ENCODE results near the gene THRA. TPM values are rescaled to one million over a fixed set of nuclear protein-coding genes. Genes with fewer than 3 reads are reported as not detected.

THRA gene
- total and polyA plus RNA-seq, 5 donors: 73.3 to 99.5 (median 92.4) TPM

DNA sequence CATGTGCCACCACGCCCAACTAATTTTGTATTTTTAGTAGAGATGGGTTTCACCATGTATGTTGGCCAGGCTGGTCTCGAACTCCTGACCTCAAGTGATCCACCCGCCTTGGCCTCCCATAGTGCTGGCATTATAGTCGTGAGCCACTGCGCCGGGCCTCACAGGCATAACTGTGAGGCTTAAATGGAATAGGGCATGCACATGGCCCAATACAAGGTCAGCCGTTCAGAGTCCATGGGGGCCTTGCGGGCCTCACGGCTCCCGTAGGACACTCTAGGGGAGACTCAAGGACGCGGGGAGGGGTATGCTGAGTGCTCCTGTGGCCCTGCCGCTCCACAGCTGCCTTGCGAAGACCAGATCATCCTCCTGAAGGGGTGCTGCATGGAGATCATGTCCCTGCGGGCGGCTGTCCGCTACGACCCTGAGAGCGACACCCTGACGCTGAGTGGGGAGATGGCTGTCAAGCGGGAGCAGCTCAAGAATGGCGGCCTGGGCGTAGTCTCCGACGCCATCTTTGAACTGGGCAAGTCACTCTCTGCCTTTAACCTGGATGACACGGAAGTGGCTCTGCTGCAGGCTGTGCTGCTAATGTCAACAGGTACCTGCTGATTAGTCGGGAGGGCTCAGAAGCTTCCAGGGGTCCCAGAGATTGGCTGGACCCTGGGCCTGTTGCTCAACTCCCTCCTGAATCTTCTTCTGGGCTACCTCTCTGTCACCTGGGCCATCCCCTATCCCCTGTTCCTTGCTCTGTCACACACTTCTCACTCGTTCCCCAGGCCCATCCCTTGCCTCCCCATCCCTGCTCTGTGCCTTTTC, 25.3 kb downstream of the THRA start:
- no peak for ATAC-seq

DNA sequence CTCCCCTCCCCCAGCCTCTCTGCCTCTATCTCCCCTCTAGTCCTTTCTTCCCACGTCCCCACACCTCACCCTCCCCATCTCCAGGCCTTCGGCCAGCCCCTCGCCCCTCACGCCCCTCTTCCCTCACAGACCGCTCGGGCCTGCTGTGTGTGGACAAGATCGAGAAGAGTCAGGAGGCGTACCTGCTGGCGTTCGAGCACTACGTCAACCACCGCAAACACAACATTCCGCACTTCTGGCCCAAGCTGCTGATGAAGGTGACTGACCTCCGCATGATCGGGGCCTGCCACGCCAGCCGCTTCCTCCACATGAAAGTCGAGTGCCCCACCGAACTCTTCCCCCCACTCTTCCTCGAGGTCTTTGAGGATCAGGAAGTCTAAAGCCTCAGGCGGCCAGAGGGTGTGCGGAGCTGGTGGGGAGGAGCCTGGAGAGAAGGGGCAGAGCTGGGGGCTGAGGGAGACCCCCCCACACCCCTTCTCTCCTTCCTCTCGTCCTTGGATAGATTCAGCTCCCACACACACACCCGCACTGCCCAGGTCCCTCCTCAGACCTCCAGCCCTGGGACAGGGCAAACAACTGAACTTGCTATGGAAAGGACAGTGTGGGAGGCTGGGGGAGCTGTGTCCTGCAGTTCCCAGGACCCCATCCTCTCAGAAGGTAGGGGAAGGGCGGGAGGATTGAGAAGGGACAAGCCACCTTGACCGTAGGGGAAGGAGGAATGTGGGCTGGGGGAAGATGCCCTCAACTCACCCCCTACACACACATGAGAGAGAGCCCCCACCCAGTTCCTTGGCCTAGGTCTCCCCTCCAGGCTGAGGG, 26.5 kb downstream of the THRA start:
- intact Hi-C loops (cut with DNase I): loop anchor here in 2 of 4 donors (5.0 to 10.0 kb wide), 3 partner anchors 47 to 74 kb away; partner anchors contain the start of gene CSF3 (in 1 of the 2)
- H3K9me3 ChIP-seq (ENCODE audit: control insufficient read depth, low read length): no peaks in the 10 kb centered on the region
- ATAC-seq (no peak), DNase-seq (peak in 2 of 3 donors; percentile 50 to 61)
- peak overlapping the region; percentile 50 for H3K27ac ChIP-seq (ENCODE audit: low read length)
- peaks cover 14% of the 10 kb centered on the region for H3K4me1 ChIP-seq (ENCODE audit: control insufficient read depth, insufficient read depth, low read length)
- WGBS: 78% methylated on average over 26 of the region's 26 CpGs
- no peaks in the 10 kb centered on the region for H3K27me3 ChIP-seq (ENCODE audit: control insufficient read depth, insufficient read depth)
- no peak overlapping the region for H3K4me3 ChIP-seq (ENCODE audit: low read length)

More for the DNA sequence above, 25.3 kb downstream of the THRA start:
- intact Hi-C loops (cut with DNase I): loop anchor here in 3 of 4 donors (2.0 to 10.0 kb wide), 4 partner anchors 25 to 73 kb away; partner anchors contain the start of genes CSF3 (in 1 of the 3) and THRA (in 1 of the 3)
- no peak overlapping the region for H3K27ac ChIP-seq (ENCODE audit: low read length)
- H3K4me3 ChIP-seq (ENCODE audit: low read length): no peak overlapping the region
- H3K9me3 ChIP-seq (ENCODE audit: control insufficient read depth, low read length): no peaks in the 10 kb centered on the region
- whole genome bisulfite sequencing: 88% methylated on average over 28 of the region's 28 CpGs
- DNase-seq: peak in 1 of 3 donors; percentile 53
- peaks cover 7% of the 10 kb centered on the region for H3K4me1 ChIP-seq (ENCODE audit: control insufficient read depth, insufficient read depth, low read length)
- H3K27me3 ChIP-seq (ENCODE audit: control insufficient read depth, insufficient read depth): no peaks in the 10 kb centered on the region

DNA sequence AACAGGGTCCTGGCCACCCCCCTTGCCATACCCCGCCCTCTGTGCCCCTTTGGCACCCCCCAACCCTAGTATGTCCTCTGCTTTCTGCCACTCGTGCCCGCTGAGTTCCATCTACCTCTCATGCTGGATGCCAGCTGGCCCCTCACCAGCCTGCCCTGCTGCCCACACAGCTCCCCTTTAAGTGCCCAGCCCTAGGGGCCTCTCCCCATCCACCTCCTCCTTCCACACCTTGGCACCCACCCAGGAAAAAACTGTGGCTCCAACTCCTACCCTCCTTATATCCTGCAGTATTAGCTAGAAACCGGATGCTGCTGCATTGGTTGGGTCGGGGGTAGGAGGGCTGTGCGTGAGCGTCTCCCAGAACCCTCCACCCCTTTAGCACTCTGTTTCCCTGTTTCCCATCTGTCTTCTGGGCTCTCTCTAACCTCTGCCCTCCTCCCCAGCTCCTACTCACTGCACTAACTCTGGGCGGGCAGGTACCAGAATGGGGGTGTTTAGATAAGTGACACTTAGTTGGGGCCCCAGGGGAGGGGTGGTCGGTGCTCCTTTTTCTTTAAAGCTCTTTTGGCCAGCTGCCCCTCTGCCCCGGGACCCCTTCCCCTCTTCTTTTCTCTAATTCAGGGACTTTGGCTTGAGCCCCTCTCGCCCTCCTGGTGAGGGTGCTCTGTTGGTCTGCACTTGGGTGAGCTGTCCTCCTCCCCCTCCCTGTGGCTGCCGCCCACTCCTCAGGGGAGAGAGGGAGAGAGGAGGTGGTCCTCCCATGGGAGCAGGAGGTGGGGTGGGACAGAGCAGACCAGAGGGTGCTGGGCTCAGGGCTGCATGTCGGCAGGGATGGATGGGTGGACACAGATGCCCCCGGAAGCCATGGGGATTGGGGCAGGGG, 27.7 kb downstream of the THRA start:
- Histone ChIP-seq H3K9me3 (ENCODE audit: control insufficient read depth, low read length) (no peaks in the 10 kb centered on the region), H3K27ac (ENCODE audit: low read length) (peak overlapping the region; percentile 65), H3K27me3 (ENCODE audit: control insufficient read depth, insufficient read depth) (no peaks in the 10 kb centered on the region), H3K4me1 (ENCODE audit: control insufficient read depth, insufficient read depth, low read length) (peaks cover 18% of the 10 kb centered on the region), H3K4me3 (ENCODE audit: low read length) (no peak overlapping the region)
- ATAC-seq (peak; percentile 1 to 22), DNase-seq (peak in 1 of 3 donors; percentile 84)
- intact Hi-C loops (cut with DNase I): no loop called here
- 49% methylated on average over 14 of the region's 14 CpGs for WGBS

- DNase-seq: peak in 2 of 3 donors; percentile 75 to 76
- Histone ChIP-seq H3K4me1 (ENCODE audit: control insufficient read depth, insufficient read depth, low read length) (peaks cover 29% of the 10 kb centered on the region), H3K27me3 (ENCODE audit: control insufficient read depth, insufficient read depth) (no peaks in the 10 kb centered on the region), H3K9me3 (ENCODE audit: control insufficient read depth, low read length) (no peaks in the 10 kb centered on the region), H3K27ac (ENCODE audit: low read length) (peak overlapping the region; percentile 28), H3K4me3 (ENCODE audit: low read length) (no peak overlapping the region)
- ATAC-seq: peak; percentile 6 to 19
- intact Hi-C loops (cut with DNase I): no loop called here
- 41% methylated on average over 18 of the region's 18 CpGs for WGBS
Observed at GRCh38 chr17:40091691-40092397, 29.1 kb downstream of the THRA start.

GRCh38 chr17:40092581-40092980, 29.8 kb downstream of the THRA start:
- whole genome bisulfite sequencing: 32% methylated on average over 3 of the region's 3 CpGs
- Histone ChIP-seq H3K9me3 (ENCODE audit: control insufficient read depth, low read length) (no peaks in the 10 kb centered on the region), H3K27ac (ENCODE audit: low read length) (peak overlapping the region; percentile 88), H3K4me1 (ENCODE audit: control insufficient read depth, insufficient read depth, low read length) (peaks cover 36% of the 10 kb centered on the region), H3K27me3 (ENCODE audit: control insufficient read depth, insufficient read depth) (no peaks in the 10 kb centered on the region), H3K4me3 (ENCODE audit: low read length) (no peak overlapping the region)
- intact Hi-C loops (cut with DNase I): no loop called here
- peak in 1 of 3 donors; percentile 40 for DNase-seq
- ATAC-seq: no peak

- WGBS: 56% methylated on average over 29 of the region's 29 CpGs
- H3K27ac ChIP-seq (ENCODE audit: low read length): peak overlapping the region; percentile 88
- intact Hi-C loops (cut with DNase I): no loop called here
- peak in 2 of 3 donors; percentile 62 to 70 for DNase-seq
- peaks cover 41% of the 10 kb centered on the region for H3K4me1 ChIP-seq (ENCODE audit: control insufficient read depth, insufficient read depth, low read length)
- no peak for ATAC-seq
- no peaks in the 10 kb centered on the region for H3K9me3 ChIP-seq (ENCODE audit: control insufficient read depth, low read length)
- no peak overlapping the region for H3K4me3 ChIP-seq (ENCODE audit: low read length)
- no peaks in the 10 kb centered on the region for H3K27me3 ChIP-seq (ENCODE audit: control insufficient read depth, insufficient read depth)
Observed at GRCh38 chr17:40093005-40093579, 30.3 kb downstream of the THRA start.

DNA sequence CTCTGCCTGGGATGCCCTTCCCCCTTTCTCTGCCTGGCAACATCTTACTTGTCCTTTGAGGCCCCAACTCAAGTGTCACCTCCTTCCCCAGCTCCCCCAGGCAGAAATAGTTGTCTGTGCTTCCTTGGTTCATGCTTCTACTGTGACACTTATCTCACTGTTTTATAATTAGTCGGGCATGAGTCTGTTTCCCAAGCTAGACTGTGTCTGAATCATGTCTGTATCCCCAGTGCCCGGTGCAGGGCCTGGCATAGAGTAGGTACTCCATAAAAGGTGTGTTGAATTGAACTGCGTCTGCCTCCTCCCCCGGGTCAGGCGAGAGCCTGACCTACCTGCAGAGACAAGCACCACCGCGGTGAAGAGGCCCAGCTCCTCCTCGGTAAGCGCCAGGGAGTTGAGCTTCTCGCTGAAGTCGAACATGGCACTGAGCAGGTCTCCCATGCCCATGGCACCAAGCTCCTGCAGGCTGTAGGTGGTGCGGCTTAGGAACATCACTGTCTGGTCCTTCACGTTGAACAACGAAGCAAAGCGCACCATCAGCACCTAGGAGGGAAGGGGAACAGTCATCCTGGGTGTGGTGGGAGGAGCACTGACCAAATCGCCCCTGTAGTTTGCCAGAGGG, 30.9 kb downstream of the THRA start:
- no peaks in the 10 kb centered on the region for H3K9me3 ChIP-seq (ENCODE audit: control insufficient read depth, low read length)
- H3K27me3 ChIP-seq (ENCODE audit: control insufficient read depth, insufficient read depth): no peaks in the 10 kb centered on the region
- DNase-seq: peak; percentile 36 to 63 (median 62)
- peaks cover 47% of the 10 kb centered on the region for H3K4me1 ChIP-seq (ENCODE audit: control insufficient read depth, insufficient read depth, low read length)
- H3K4me3 ChIP-seq (ENCODE audit: low read length): no peak overlapping the region
- WGBS: 54% methylated on average over 16 of the region's 16 CpGs
- intact Hi-C loops (cut with DNase I): no loop called here
- ATAC-seq: peak; percentile 37
- H3K27ac ChIP-seq (ENCODE audit: low read length): peak overlapping the region; percentile 88

DNA sequence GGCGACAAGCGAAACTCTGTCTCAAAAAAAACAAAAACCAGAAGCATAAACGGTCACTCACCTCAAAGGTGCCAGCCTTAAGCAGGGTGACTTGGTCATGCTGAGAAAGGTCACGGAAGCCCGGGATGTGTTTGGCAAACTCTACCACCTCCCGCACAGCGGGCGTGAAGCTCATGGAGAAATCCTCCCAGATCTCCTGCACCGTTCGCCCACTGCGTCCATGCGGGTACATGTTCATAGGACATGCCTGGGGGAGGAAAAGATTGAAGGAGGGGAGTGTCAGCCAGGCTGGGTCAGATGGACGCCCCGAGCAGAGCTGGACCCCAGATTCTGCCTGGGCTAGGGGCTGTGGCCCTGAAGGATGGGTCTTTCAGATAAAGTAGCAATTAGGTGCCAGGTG, 32.1 kb downstream of the THRA start:
- no peaks in the 10 kb centered on the region for H3K9me3 ChIP-seq (ENCODE audit: control insufficient read depth, low read length)
- H3K27ac ChIP-seq (ENCODE audit: low read length): peak overlapping the region; percentile 84
- H3K4me3 ChIP-seq (ENCODE audit: low read length): no peak overlapping the region
- H3K4me1 ChIP-seq (ENCODE audit: control insufficient read depth, insufficient read depth, low read length): peaks cover 45% of the 10 kb centered on the region
- ATAC-seq: no peak
- DNase-seq: peak in 2 of 3 donors; percentile 57 to 69
- intact Hi-C loops (cut with DNase I): loop anchor here in 1 of 4 donors (5.0 kb wide), 1 partner anchor 33 kb away; the partner anchor contains the start of gene THRA
- H3K27me3 ChIP-seq (ENCODE audit: control insufficient read depth, insufficient read depth): no peaks in the 10 kb centered on the region
- 70% methylated on average over 14 of the region's 14 CpGs for WGBS

DNA sequence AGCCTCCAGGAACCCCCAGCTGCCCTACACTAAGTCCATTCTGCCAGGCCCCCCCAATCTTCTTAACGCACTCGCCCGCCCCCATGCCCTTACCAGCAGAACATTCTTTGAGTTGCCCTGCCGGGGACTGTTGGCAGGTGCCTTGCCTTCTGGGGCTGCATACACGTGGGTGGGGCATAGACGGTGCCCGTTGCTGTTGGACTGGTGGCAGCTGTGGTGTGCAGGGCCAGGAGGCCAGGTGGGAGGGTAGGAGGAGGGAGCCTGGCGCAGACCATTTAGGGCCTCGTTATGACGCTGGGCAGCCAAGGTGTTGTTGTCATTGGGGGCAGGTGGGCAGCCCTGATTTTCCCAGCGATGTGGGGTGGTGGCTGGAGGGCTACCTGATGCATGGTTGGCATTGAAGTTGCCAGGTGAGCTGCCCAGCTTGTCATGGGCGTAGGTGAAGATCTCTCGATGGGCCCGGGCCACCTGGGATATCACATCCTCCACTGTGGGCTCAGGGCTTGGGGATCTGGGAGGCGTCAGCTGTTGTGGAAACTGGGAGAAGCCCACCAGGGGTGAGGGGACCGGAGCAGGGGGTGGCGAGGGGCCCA, 32.7 kb downstream of the THRA start:
- H3K27me3 ChIP-seq (ENCODE audit: control insufficient read depth, insufficient read depth): no peaks in the 10 kb centered on the region
- H3K4me3 ChIP-seq (ENCODE audit: low read length): no peak overlapping the region
- peak overlapping the region; percentile 84 for H3K27ac ChIP-seq (ENCODE audit: low read length)
- peaks cover 45% of the 10 kb centered on the region for H3K4me1 ChIP-seq (ENCODE audit: control insufficient read depth, insufficient read depth, low read length)
- ATAC-seq (no peak), DNase-seq (peak in 2 of 3 donors; percentile 63 to 64)
- no peaks in the 10 kb centered on the region for H3K9me3 ChIP-seq (ENCODE audit: control insufficient read depth, low read length)
- WGBS: 64% methylated on average over 17 of the region's 17 CpGs
- intact Hi-C loops (cut with DNase I): loop anchor here in 1 of 4 donors (5.0 kb wide), 1 partner anchor 33 kb away; the partner anchor contains the start of gene THRA
